GM10248 (cell line): ENCODE results near the gene POLA2.
A peak's percentile ranks its signal among the peaks of the same experiment; 100 is the strongest.

Source experiments
- CTCF ChIA-PET: fragments of 300-600 bp; sonication (Branson Sonifier 250); formaldehyde crosslinking; extraction: SDS; loops from one replicate; lab custom pipeline; 2021; ENCODE audit warnings: antibody characterized with exemption; lab: Yijun Ruan, JAX
- POLR2A ChIA-PET: fragments of 350-650 bp; sonication (Branson Sonifier 250); formaldehyde crosslinking; extraction: SDS; loops from one replicate; lab custom pipeline; 2020; ENCODE audit warnings: antibody characterized with exemption; lab: Yijun Ruan, JAX
- DNase-seq: peaks from one replicate; pipeline ENCODE4 v3.0.0; 2012; ENCODE audit errors: extremely low spot score
- TF ChIP-seq, protein P1 (sequence below): IDR thresholded peaks from 2 replicates; pipeline ENCODE4 v1.5.1; 2012; ENCODE audit warnings: mild to moderate bottlenecking, low read depth; ENCODE audit errors: extremely low read depth, missing control alignments, control extremely low read depth

POLA2 gene

DNA sequence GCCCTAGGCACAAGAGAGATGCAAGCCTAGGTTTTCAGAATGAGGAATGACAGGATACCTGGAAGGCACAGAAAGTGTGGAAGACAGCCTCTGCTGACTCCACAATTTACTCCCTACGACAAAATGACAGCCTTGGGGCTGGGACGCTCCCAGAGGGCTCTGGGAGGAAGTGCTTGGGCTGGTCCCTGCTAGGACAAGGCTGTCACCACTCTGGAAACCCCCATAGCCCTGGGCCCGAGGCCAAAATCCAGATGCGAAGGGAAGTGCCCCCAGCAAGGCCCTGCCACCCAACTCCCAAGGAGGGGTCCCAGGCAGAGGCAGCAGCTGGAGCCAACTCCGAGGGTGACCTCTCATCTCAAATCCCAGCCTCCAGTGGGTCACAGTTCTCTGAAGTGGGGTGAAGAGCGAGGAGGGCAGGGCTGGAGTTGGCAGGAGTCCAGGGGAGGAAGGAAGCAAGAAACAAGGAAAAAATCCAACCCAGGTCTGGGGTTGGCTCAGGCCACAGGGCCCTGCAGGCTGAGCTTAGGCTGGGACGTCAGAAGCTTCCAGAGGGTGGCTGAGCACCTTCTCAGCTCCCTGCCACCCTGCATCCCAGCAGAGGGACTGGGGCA is 46.6 kb downstream of the POLA2 start:
- ChIA-PET POLR2A (no interaction called here), CTCF (interaction anchor here (1.3 to 39.5 kb wide), 3 partner anchors 7 to 198 kb away, joined by 3 to 686 read pairs (median 686); partner anchors contain the start of gene CDC42EP2)
- TF ChIP-seq, protein P1, sequence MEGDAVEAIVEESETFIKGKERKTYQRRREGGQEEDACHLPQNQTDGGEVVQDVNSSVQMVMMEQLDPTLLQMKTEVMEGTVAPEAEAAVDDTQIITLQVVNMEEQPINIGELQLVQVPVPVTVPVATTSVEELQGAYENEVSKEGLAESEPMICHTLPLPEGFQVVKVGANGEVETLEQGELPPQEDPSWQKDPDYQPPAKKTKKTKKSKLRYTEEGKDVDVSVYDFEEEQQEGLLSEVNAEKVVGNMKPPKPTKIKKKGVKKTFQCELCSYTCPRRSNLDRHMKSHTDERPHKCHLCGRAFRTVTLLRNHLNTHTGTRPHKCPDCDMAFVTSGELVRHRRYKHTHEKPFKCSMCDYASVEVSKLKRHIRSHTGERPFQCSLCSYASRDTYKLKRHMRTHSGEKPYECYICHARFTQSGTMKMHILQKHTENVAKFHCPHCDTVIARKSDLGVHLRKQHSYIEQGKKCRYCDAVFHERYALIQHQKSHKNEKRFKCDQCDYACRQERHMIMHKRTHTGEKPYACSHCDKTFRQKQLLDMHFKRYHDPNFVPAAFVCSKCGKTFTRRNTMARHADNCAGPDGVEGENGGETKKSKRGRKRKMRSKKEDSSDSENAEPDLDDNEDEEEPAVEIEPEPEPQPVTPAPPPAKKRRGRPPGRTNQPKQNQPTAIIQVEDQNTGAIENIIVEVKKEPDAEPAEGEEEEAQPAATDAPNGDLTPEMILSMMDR, result no peak
- no peak for DNase-seq

DNA sequence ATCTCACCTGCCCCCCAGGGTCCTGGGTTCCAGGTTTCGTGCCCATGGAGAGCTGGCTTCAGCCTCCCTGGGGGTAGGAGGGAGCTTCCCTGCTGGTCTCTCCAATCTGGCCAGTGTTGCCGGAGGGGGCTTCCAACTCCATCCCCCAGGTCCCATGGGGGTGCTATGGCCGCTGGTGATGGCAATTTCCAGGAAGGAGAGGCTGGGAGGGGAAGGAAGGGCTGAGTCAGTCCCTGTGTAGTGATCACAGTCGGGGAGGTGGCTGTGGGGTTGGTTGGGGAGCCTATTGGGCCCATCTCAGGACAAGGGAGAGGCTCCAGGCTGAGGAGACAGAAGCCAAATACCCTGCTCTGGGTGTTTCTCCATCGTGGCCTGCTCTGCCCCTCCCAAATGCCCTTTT is 47.2 kb downstream of the POLA2 start:
- ChIA-PET CTCF (interaction anchor here (1.3 to 39.5 kb wide), 3 partner anchors 7 to 199 kb away, joined by 3 to 686 read pairs (median 686); partner anchors contain the start of gene CDC42EP2), POLR2A (interaction anchor here (0.7 kb wide), 1 partner anchor 197 kb away, joined by 5 read pairs; no protein-coding TSS in a partner anchor)

DNA sequence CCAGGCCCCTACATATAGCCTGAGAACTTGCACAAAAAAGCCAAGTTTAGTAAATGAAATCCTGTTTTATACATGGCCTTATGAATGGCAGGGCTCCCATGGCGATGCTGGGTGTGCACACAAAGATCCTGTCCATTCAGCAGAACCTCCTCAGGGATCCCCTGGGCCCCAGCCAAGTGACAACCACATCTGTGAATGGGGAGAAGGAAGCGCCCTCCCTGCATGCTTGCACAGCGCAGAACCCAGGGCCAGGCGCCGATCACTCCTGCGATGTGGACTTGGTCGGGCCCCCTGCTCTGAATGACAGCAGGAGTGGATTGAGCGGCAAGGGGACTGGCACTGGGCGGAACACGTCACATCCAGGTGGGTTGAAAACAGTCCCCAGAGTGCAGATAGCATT is 48.5 kb downstream of the POLA2 start:
- ChIA-PET CTCF (interaction anchor here (1.1 to 22.1 kb wide), 3 partner anchors 19 to 93 kb away, joined by 3 to 686 read pairs (median 288); partner anchors contain the start of gene DPF2), POLR2A (no interaction called here)
- TF ChIP-seq, protein P1, result no peak
- no peak for DNase-seq

More for the DNA sequence above, 47.2 kb downstream of the POLA2 start:
- TF ChIP-seq, protein P1, result no peak
- DNase-seq, result no peak

DNA sequence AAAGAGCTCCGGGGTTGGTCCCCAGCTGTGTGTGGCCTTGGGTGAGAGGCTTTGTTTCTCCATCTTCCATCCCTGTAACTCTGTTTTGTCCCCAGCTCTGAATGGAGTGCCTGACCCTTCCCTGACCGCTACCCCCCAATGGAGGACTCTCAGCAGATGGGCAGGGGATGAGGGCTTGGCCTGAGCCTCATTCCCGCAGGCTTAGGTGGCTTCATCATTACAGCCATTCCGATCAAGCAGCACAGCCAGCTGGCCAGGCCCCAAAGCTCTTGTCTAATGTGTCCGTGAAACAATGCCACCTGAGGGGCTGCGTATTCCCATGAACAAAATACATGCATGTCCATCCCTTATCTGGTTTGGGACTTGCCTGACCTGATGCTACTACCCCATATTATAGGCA is 49.0 kb downstream of the POLA2 start:
- ChIA-PET POLR2A (no interaction called here), CTCF (interaction anchor here (0.7 to 22.1 kb wide), 4 partner anchors 18 to 114 kb away, joined by 3 to 686 read pairs (median 146); partner anchors contain the start of gene DPF2)
- TF ChIP-seq, protein P1, result no peak
- no peak for DNase-seq

DNA sequence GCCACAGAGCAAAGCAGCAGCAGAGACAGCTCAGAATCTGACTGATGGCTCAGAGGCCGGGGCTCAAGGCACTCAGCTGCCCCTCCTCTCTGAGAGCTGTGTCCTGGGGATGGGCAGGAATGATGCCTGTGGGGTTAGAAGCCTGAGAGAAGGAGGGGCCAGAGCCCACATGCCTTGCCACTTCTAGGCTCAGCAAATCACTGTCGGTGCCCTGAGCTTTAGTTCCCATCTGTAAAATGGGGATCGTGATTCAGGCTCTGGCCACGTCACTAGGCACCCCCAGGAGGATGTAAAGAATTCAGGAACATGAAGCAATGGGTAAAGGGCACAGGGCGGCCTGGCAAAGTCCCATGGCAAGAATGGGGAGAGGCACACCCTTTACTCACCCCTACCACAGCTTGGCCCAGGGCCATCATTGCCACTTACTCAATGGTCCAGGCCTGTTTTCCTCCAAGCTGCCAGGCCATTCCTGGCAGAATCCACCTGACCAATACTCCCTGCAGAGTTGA is 49.5 kb downstream of the POLA2 start:
- no peak for DNase-seq
- TF ChIP-seq, protein P1, result no peak
- ChIA-PET POLR2A (interaction anchor here (0.5 to 0.7 kb wide), 2 partner anchors 23 to 43 kb away, joined by 5 read pairs; partner anchors contain the start of gene TIGD3), CTCF (interaction anchor here (0.7 to 22.1 kb wide), 4 partner anchors 18 to 114 kb away, joined by 3 to 686 read pairs (median 146); partner anchors contain the start of gene DPF2)

DNA sequence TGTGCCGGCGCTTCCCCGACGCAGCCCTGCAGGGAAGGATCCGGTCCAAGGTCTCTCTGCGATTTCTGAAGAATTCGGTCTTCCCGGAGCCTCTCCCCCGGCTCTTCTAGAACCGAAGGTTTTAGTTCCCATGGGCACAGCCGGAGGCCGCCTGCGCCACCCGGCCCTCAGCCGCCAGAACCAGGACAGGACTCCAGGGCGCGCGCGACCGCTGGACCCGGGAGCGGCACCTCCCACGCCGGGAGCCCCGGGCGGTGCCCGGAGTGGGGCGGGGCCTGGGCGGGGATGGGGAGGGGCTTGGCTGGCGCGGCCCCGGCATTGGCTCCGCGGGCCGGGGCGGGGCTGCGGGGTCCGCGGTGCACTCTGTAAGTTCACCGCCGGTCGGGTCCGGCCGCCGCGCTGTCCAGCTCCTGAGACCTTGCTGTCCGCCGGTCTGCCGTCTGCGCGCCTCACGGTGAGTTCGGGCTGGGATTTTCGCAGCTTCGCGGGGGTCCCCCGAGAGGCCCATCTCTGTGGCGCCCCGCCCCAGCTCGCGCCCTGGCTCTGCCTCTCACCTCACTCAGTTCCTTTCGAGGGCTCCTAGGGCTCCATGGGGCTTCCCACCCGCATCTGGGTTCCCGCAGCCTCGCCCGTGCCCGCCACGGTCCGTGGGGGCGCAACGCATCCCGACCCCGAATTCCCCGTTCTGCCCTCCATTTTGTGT is 52.9 kb downstream of the POLA2 start, which contains the start of gene CDC42EP2:
Gene CDC42EP2 (plus strand): TSS at position 366 of the 703 bp plus-strand sequence. CDS start 6,033 bp downstream, outside the sequence.
- POLR2A ChIA-PET, result interaction anchor here (0.6 to 2.8 kb wide), 3 partner anchors 40 to 290 kb away, joined by 3 to 10 read pairs (median 6); no protein-coding TSS in a partner anchor
- CTCF ChIA-PET, result interaction anchor here (0.7 to 22.1 kb wide), 39 partner anchors 14 to 488 kb away, joined by 3 to 686 read pairs (median 5); partner anchors contain the start of genes CAPN1, DPF2, POLA2 and TIGD3

More for the DNA sequence above, 52.9 kb downstream of the POLA2 start, which contains the start of gene CDC42EP2:
- DNase-seq, result peak; percentile 94
- TF ChIP-seq, protein P1, result no peak
